ENCODE results near the gene ENTREP1. TPM values are rescaled to one million over a fixed set of nuclear protein-coding genes. Genes with fewer than 3 reads are reported as not detected.

ENTREP1 gene
- total RNA-seq, 2 donors from 2014 or later, result 13.7 to 25.8 TPM

DNA sequence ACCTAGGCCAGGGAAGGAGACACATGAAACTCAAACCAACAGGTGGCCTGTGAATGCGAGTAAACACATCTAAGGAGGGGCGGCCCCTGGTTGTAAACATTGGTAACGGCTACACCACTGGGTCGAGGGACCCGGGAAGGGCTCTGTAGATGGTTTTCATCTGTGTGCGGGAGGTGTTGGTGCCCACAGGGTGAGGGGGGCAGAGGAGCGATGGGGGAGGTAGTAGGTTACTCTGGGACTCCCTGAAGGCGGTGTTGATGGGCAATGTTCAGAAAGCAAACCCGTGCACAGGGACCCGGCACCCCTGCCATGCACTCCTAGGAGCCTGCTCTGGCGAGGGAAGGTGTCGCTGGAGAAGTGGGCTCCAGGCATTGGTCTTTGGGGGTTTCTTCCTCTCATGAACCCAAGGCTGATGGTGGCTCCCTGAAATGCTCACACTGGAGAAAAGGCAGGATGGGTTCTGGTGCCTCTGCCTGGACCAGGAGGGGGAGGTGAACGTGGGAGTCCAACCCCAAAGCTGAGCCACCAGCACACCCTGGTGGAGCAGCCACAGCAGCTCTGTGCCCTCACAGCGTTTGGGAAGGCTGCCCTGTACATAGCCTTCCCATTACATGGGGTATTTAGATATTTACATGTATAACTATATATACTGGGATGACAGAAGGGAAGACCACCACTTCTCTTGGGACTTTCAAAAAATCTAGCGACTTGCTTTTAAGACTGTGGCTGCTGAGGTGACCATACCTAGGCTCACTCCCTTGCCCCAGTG, 103.2 kb downstream of the ENTREP1 start:
- 88 to 94% methylated on average over 10 to 15 of the region's 15 CpGs for WGBS, 2 experiments (ENCODE audit: insufficient coverage in 1 of 2, insufficient read length in 1 of 2)
- no peak overlapping the region for H3K9ac ChIP-seq (ENCODE audit: extremely low read depth, low read length, poor library complexity, severe bottlenecking)

DNA sequence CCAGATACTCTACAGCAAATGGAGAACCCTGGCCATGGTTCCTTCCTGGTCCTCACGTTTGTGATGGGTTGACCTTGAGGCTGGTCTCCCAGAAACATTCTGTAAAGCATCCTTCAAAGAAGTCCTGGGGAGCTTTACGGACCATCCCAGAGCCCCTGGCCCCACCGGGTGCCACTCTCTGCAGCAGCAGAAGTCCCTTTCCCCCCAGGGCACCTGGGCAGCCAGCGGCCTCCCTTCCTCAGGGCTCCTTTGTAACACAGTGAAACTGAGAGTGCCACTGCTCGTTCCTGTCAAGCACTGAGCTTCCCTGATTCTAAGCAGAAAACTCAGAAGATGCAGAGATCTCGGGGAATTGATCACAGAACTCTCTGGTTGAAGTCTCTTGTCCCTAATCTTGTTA, 104.3 kb downstream of the ENTREP1 start:
- Mint-ChIP-seq H3K27ac (no peak overlapping the region), H3K4me3 (no peak overlapping the region), H3K27me3 (ENCODE audit: insufficient read depth) (peaks cover 2% of the 10 kb centered on the region), H3K9me3 (peaks cover 11% of the 10 kb centered on the region), H3K4me1 (no peaks in the 10 kb centered on the region), H3K36me3 (ENCODE audit: low read depth) (peaks cover 5% of the 10 kb centered on the region)
- H3K36me3 ChIP-seq (ENCODE audit: control insufficient read depth, insufficient read depth, low read length), result no peaks in the 10 kb centered on the region
- no peak overlapping the region for H3K4me3 ChIP-seq (ENCODE audit: low read length)
- no peaks in the 10 kb centered on the region for H3K27me3 ChIP-seq (ENCODE audit: control insufficient read depth, insufficient read depth, low read length, poor library complexity, severe bottlenecking)
- no peak for TF ChIP-seq CTCF (conservative IDR thresholded peaks at IDR 0.05)
- H3K9me3 ChIP-seq (ENCODE audit: control insufficient read depth, low read length), result peaks cover 10% of the 10 kb centered on the region
- no peak overlapping the region for H3K9ac ChIP-seq (ENCODE audit: extremely low read depth, low read length, poor library complexity, severe bottlenecking)
- no peaks in the 10 kb centered on the region for H3K4me1 ChIP-seq (ENCODE audit: control insufficient read depth, insufficient read depth, low read length)
- WGBS, 2 experiments (ENCODE audit: insufficient coverage in 1 of 2, insufficient read length in 1 of 2), result 90% methylated on average over 5 to 6 of the region's 6 CpGs
- no peak overlapping the region for H3K27ac ChIP-seq (ENCODE audit: low read depth, low read length)
- DNase-seq, result no peak

More for the DNA sequence above, 103.2 kb downstream of the ENTREP1 start:
- no peak overlapping the region for H3K4me3 Mint-ChIP-seq
- H3K27ac Mint-ChIP-seq, result no peak overlapping the region
- H3K27me3 ChIP-seq (ENCODE audit: control insufficient read depth, insufficient read depth, low read length, poor library complexity, severe bottlenecking), result no peaks in the 10 kb centered on the region
- no peaks in the 10 kb centered on the region for H3K4me1 ChIP-seq (ENCODE audit: control insufficient read depth, insufficient read depth, low read length)
- DNase-seq, result no peak
- H3K4me1 Mint-ChIP-seq, result no peaks in the 10 kb centered on the region
- no peaks in the 10 kb centered on the region for H3K36me3 ChIP-seq (ENCODE audit: control insufficient read depth, insufficient read depth, low read length)
- H3K27ac ChIP-seq (ENCODE audit: low read depth, low read length), result no peak overlapping the region
- peaks cover 11% of the 10 kb centered on the region for H3K9me3 Mint-ChIP-seq
- H3K27me3 Mint-ChIP-seq (ENCODE audit: insufficient read depth), result peaks cover 2% of the 10 kb centered on the region
- H3K9me3 ChIP-seq (ENCODE audit: control insufficient read depth, low read length), result peaks cover 10% of the 10 kb centered on the region
- TF ChIP-seq CTCF (conservative IDR thresholded peaks at IDR 0.05), result peak; percentile 10
- H3K36me3 Mint-ChIP-seq (ENCODE audit: low read depth), result peaks cover 5% of the 10 kb centered on the region
- no peak overlapping the region for H3K4me3 ChIP-seq (ENCODE audit: low read length)

- H3K4me1 ChIP-seq (ENCODE audit: control insufficient read depth, insufficient read depth, low read length), result no peaks in the 10 kb centered on the region
- Mint-ChIP-seq H3K4me3 (no peak overlapping the region), H3K9me3 (peaks cover 4% of the 10 kb centered on the region), H3K27ac (no peak overlapping the region), H3K36me3 (ENCODE audit: low read depth) (peaks cover 5% of the 10 kb centered on the region), H3K4me1 (no peaks in the 10 kb centered on the region), H3K27me3 (ENCODE audit: insufficient read depth) (peaks cover 2% of the 10 kb centered on the region)
- H3K36me3 ChIP-seq (ENCODE audit: control insufficient read depth, insufficient read depth, low read length), result no peaks in the 10 kb centered on the region
- no peak for TF ChIP-seq CTCF (conservative IDR thresholded peaks at IDR 0.05)
- no peak overlapping the region for H3K27ac ChIP-seq (ENCODE audit: low read depth, low read length)
- H3K4me3 ChIP-seq (ENCODE audit: low read length), result no peak overlapping the region
- H3K9me3 ChIP-seq (ENCODE audit: control insufficient read depth, low read length), result peaks cover 10% of the 10 kb centered on the region
- no peak for DNase-seq
- no peak overlapping the region for H3K9ac ChIP-seq (ENCODE audit: extremely low read depth, low read length, poor library complexity, severe bottlenecking)
- WGBS, 2 experiments (ENCODE audit: insufficient coverage in 1 of 2, insufficient read length in 1 of 2), result 90 to 92% methylated on average over 2 to 4 of the region's 4 CpGs
- no peaks in the 10 kb centered on the region for H3K27me3 ChIP-seq (ENCODE audit: control insufficient read depth, insufficient read depth, low read length, poor library complexity, severe bottlenecking)
Measured at GRCh38 chr9:69430206-69430605, 105.2 kb downstream of the ENTREP1 start.

Data from endodermal cell (in vitro differentiated cells).